IMR-90 (cell line): ENCODE results near the gene ROGDI. TPM values are rescaled to one million over a fixed set of nuclear protein-coding genes. Genes with fewer than 3 reads are reported as not detected.

Experiments used
- ATAC-seq: fragments of 200-7000 bp; cut with Tn5 transposase; 2 replicates; pipeline ENCODE4 v1.9.1; 2020; ENCODE audit warnings: low read depth, mild to moderate bottlenecking, moderate library complexity
- BruUV-seq: library from RNA; stranded (reverse); fragments of 400-500 nt; replicated peaks from 2 replicates; lab custom pipeline; 2021; lab: Mats Ljungman, UMichigan
- CTCF ChIA-PET: fragments of 300-600 bp; formaldehyde crosslinking; extraction: SDS; loops from one replicate; lab custom pipeline; 2021; ENCODE audit warnings: antibody characterized with exemption; lab: Yijun Ruan, JAX
- POLR2A ChIA-PET: fragments of 300-600 bp; sonication (Branson Sonifier 250); formaldehyde crosslinking; loops from one replicate; lab custom pipeline; 2022; ENCODE audit warnings: antibody characterized with exemption; ENCODE audit not compliant: unreplicated experiment; lab: Charles Lee
- DNase-seq: peaks from one replicate; pipeline ENCODE4 v3.0.0; 2013
- H2AFZ ChIP-seq: replicated peaks from 2 replicates; pipeline ENCODE3; 2013; ENCODE audit warnings: low read length, mild to moderate bottlenecking; ENCODE audit not compliant: poor library complexity
- H2AK5ac ChIP-seq: 2 replicates; pipeline ENCODE4 v1.6.1; 2013; ENCODE audit warnings: low read depth, low read length, inconsistent platforms
- H2AK9ac ChIP-seq: replicated peaks from 2 replicates; pipeline ENCODE3; 2013; ENCODE audit warnings: mild to moderate bottlenecking, low read depth, low read length, moderate library complexity; ENCODE audit not compliant: poor library complexity
- H2BK120ac ChIP-seq: 2 replicates; pipeline ENCODE4 v1.6.1; 2013; ENCODE audit warnings: low read depth, low read length, inconsistent platforms
- H2BK15ac ChIP-seq: 3 replicates; pipeline ENCODE4 v1.6.1; 2013; ENCODE audit warnings: low read depth, low read length, inconsistent platforms
- H2BK20ac ChIP-seq: 2 replicates; pipeline ENCODE4 v1.6.1; 2013; ENCODE audit warnings: low read depth, mild to moderate bottlenecking, inconsistent platforms, low read length, moderate library complexity
- H2BK5ac ChIP-seq: 2 replicates; pipeline ENCODE4 v1.6.1; 2013; ENCODE audit warnings: mild to moderate bottlenecking, low read depth, low read length, inconsistent platforms; ENCODE audit not compliant: poor library complexity, severe bottlenecking
- H3K14ac ChIP-seq: replicated peaks from 2 replicates; pipeline ENCODE4 v1.6.1; 2013; ENCODE audit warnings: low read depth, low read length, inconsistent platforms
- H3K18ac ChIP-seq: 2 replicates; pipeline ENCODE4 v1.6.1; 2013; ENCODE audit warnings: low read depth, low read length, control low read depth
- H3K23ac ChIP-seq: 2 replicates; pipeline ENCODE4 v1.6.1; 2013; ENCODE audit warnings: low read depth, low read length, inconsistent platforms
- H3K27ac ChIP-seq: 2 replicates; pipeline ENCODE4 v1.5.1; 2013; ENCODE audit warnings: mild to moderate bottlenecking, control low read depth, low read length; ENCODE audit not compliant: insufficient read depth
- H3K27me3 ChIP-seq: 2 replicates; pipeline ENCODE4 v1.6.1; 2013; ENCODE audit warnings: low read length; ENCODE audit not compliant: control insufficient read depth, insufficient read depth
- H3K36me3 ChIP-seq: 2 replicates; pipeline ENCODE4 v1.6.1; 2013; ENCODE audit warnings: low read length, mixed read lengths; ENCODE audit not compliant: control insufficient read depth, insufficient read depth
- H3K4ac ChIP-seq: 2 replicates; pipeline ENCODE4 v1.6.1; 2013; ENCODE audit warnings: low read depth, low read length, inconsistent platforms
- H3K4me1 ChIP-seq: 2 replicates; pipeline ENCODE4 v1.6.1; 2013; ENCODE audit warnings: low read length, mixed read lengths; ENCODE audit not compliant: control insufficient read depth, insufficient read depth
- H3K4me2 ChIP-seq: 2 replicates; pipeline ENCODE4 v1.6.1; 2013; ENCODE audit warnings: low read depth, mild to moderate bottlenecking, control low read depth, low read length, moderate library complexity
- H3K4me3 ChIP-seq: 2 replicates; pipeline ENCODE4 v1.5.1; 2013; ENCODE audit warnings: low read depth, mild to moderate bottlenecking, control low read depth, low read length, moderate library complexity; ENCODE audit not compliant: insufficient read depth
- H3K56ac ChIP-seq: 2 replicates; pipeline ENCODE4 v1.6.1; 2013; ENCODE audit warnings: low read length, inconsistent platforms; ENCODE audit not compliant: insufficient read depth; ENCODE audit errors: extremely low read depth
- H3K79me1 ChIP-seq, 2 experiments: 2 replicates each; pipeline ENCODE4 v1.6.1; 2013; ENCODE audit warnings: low read length in 2 of 2, inconsistent platforms in 1 of 2, low read depth in 1 of 2
- H3K9ac ChIP-seq: 2 replicates; pipeline ENCODE4 v1.6.1; 2013; ENCODE audit warnings: low read depth, low read length, control low read depth
- H3K9me1 ChIP-seq: 2 replicates; pipeline ENCODE4 v1.6.1; 2013; ENCODE audit warnings: low read length, inconsistent platforms; ENCODE audit not compliant: insufficient read depth
- H3K9me3 ChIP-seq: 2 replicates; pipeline ENCODE4 v1.6.1; 2013; ENCODE audit warnings: low read length; ENCODE audit not compliant: control insufficient read depth, insufficient read depth
- H4K20me1 ChIP-seq: 2 replicates; pipeline ENCODE4 v1.6.1; 2013; ENCODE audit warnings: low read length, inconsistent platforms; ENCODE audit not compliant: insufficient read depth
- H4K5ac ChIP-seq: 2 replicates; pipeline ENCODE4 v1.6.1; 2013; ENCODE audit warnings: mild to moderate bottlenecking, low read depth, low read length, control low read depth
- H4K8ac ChIP-seq, 2 experiments: 2 replicates each; pipeline ENCODE4 v1.6.1; 2013; ENCODE audit warnings: low read depth in 2 of 2, low read length in 2 of 2, control low read depth in 1 of 2, inconsistent platforms in 1 of 2
- H4K91ac ChIP-seq: 2 replicates; pipeline ENCODE4 v1.6.1; 2013; ENCODE audit warnings: low read depth, low read length, inconsistent platforms; ENCODE audit not compliant: insufficient read depth
- BHLHE40 ChIP-seq: fragments of 150-350 bp; IDR thresholded peaks from 2 replicates; pipeline ENCODE4 v1.6.1; 2016; ENCODE audit warnings: mild to moderate bottlenecking, low read depth, low read length
- CHD1 ChIP-seq: IDR thresholded peaks from 2 replicates; pipeline ENCODE4 v1.6.1; 2012; ENCODE audit warnings: low read depth, low read length, improper control_type of control experiment
- MAZ ChIP-seq: IDR thresholded peaks from 2 replicates; pipeline ENCODE4 v1.6.1; 2012; ENCODE audit warnings: low read depth, mild to moderate bottlenecking, low read length, improper control_type of control experiment, moderate library complexity, borderline replicate concordance
- NFE2L2 ChIP-seq: fragments of 150-350 bp; IDR thresholded peaks from 2 replicates; pipeline ENCODE4 v1.6.1; 2016; ENCODE audit warnings: low read depth, mild to moderate bottlenecking, low read length
- RCOR1 ChIP-seq: IDR thresholded peaks from 2 replicates; pipeline ENCODE4 v1.6.1; 2012; ENCODE audit warnings: mild to moderate bottlenecking, low read length, improper control_type of control experiment; ENCODE audit not compliant: insufficient replicate concordance
- SMC3 ChIP-seq: fragments of 150-350 bp; IDR thresholded peaks from 2 replicates; pipeline ENCODE4 v1.6.1; 2016; ENCODE audit warnings: low read depth, mild to moderate bottlenecking, antibody characterized with exemption, low read length, moderate library complexity
- whole genome bisulfite sequencing, 2 experiments: methylation state at CpG; one replicate each; pipeline versions ENCODE4 v1.1.5 to v1.1.7; 2013; ENCODE audit warnings: missing lambda C conversion rate in 2 of 2; ENCODE audit not compliant: insufficient read length in 1 of 2; ENCODE audit errors: extremely low coverage in 2 of 2; 5-methylcytosine and 5-hydroxymethylcytosine counted together
- dilution Hi-C: fragments of 300-500 bp; cut with HindIII; formaldehyde crosslinking; loops from one replicate; pipeline ENCODE4 v1.14.3; 2018; ENCODE audit warnings: low sequenced_read_pairs; ENCODE audit not compliant: unreplicated experiment
- in situ Hi-C: fragments of 300-500 bp; cut with MboI; formaldehyde crosslinking; loops from 3 replicates; pipeline ENCODE4 v1.14.3; 2019; ENCODE audit warnings: low sequenced_read_pairs, inconsistent platforms, mixed read lengths
- intact Hi-C: fragments of 100-400 bp; cut with micrococcal nuclease; formaldehyde crosslinking; loops from 2 replicates; pipeline ENCODE4 v1.10.0; 2022
- polyA plus RNA-seq, 3 experiments: library from polyadenylated mRNA; depleted of rRNA; stranded (reverse); fragments of >200 nt; gene quantifications; 2 replicates each; pipeline ENCODE4 v1.2.3, GENCODE V29; 2012; ENCODE audit warnings: low replicate concordance in 1 of 3
- total RNA-seq: library from RNA; depleted of rRNA; stranded (reverse); fragments of >200 nt; gene quantifications from 2 replicates; pipeline ENCODE4 v1.2.3, GENCODE V29; 2012
- TF ChIP-seq, protein P1 (sequence below): fragments of 150-350 bp; IDR thresholded peaks from 2 replicates; pipeline ENCODE4 v1.6.1; 2017; ENCODE audit warnings: mild to moderate bottlenecking, antibody characterized with exemption, low read length, low read depth

Gene ROGDI
- total and polyA plus RNA-seq, 2 of the 4 experiments (the other 2 are of a cell fraction) = 13.6 to 27.1 TPM

DNA sequence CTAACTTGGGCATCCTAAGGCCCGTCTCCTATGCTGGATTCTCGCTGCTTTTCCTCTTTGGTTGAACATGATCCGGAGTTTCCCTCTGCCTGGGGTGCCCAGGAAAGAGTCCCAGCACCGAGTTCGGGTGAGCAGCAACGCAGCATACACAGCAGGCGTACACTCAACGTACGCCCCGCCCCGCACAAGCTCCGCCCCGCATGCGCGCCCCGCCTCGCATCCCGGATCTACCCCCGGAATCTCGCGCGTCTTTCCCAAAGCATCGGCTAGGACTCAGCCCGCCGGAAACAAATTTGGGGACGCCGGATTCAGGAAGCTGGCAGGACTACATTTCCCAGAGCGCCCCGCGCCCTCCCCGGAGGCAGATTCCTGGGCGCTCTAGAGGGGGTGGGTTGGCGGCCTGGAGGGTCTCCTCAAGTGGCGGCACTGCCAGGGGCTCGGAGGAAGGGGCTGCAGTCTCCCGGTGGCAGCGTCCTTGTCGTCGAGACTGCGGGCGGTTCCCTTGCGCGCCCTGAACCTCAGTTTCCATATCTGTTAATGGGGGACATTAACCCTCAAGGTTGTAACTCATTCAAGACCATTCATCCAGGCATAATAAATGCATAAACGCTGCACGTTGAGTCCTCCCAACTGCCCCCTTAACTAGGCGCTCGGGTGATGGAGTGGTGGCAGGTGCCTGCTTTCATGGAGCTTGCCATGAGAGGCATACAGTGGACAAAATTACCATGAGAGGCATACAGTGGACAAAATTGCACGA lies 33.7 kb downstream of the ROGDI start:
- DNase-seq (peak; percentile 92), ATAC-seq (peak; percentile 94)
- Histone ChIP-seq H2AK5ac (peak overlapping the region; percentile 44), H3K9ac (peak overlapping the region; percentile 81), H3K79me1 (peaks cover 18 to 29% of the 10 kb centered on the region in 2 experiments; a peak in 3 of 4 replicates), H2BK5ac (peak overlapping the region; percentile 74), H2AK9ac (peak overlapping the region; percentile 83), H3K4me1 (peaks cover 7% of the 10 kb centered on the region), H4K91ac (peak overlapping the region; percentile 80), H3K36me3 (peaks cover 10% of the 10 kb centered on the region; the same call in 1 of the 2 replicates), H3K27me3 (no peaks in the 10 kb centered on the region), H4K5ac (peak overlapping the region; percentile 90), H3K4me2 (peak overlapping the region; percentile 91), H2AFZ (peak overlapping the region; percentile 94), H3K14ac (peak overlapping the region; percentile 98), H2BK15ac (peak overlapping the region; percentile 55; the same call in 1 of the 3 replicates), H3K18ac (peak overlapping the region; percentile 69), H4K20me1 (no peaks in the 10 kb centered on the region), H3K9me3 (no peaks in the 10 kb centered on the region), H4K8ac (peak overlapping the region; percentile 98 to 99), H3K9me1 (peaks cover 6% of the 10 kb centered on the region), H3K4ac (peak overlapping the region; percentile 92), H2BK120ac (0 out of 2 replicates have a peak overlapping the region, but pooled peaks have one; percentile 44), H2BK20ac (no peak overlapping the region), H3K56ac (peak overlapping the region; percentile 82), H3K23ac (peak overlapping the region; percentile 82; the same call in 1 of the 2 replicates), H3K4me3 (peak overlapping the region; percentile 60), H3K27ac (peak overlapping the region; percentile 78)
- CTCF ChIA-PET = interaction anchor here (0.6 kb wide), 1 partner anchor 65 kb away, joined by 4 read pairs; no protein-coding TSS in a partner anchor
- dilution Hi-C loops = no loop called here
- intact Hi-C loops = loop anchor here (2.0 to 5.0 kb wide), 3 partner anchors 34 to 188 kb away; partner anchors contain the start of gene ROGDI
- in situ Hi-C loops = loop anchor here (10.0 kb wide), 1 partner anchor 186 kb away; the partner anchor contains the start of gene SEC14L5
- 5% methylated on average over 31 of the region's 48 CpGs; no CpG with 5 or more reads in 1 of the 2 experiments for WGBS, 2 experiments
- POLR2A ChIA-PET = interaction anchor here (0.5 kb wide), 1 partner anchor 153 kb away, joined by 3 read pairs; no protein-coding TSS in a partner anchor
- BruUV-seq = no TSS peak
- TF ChIP-seq MAZ (peak; percentile 66; the same call in 1 of the 2 replicates), BHLHE40 (no peak), NFE2L2 (no peak), SMC3 (no peak), RCOR1 (peak; percentile 86), CHD1 (no peak)
- TF ChIP-seq, protein P1, sequence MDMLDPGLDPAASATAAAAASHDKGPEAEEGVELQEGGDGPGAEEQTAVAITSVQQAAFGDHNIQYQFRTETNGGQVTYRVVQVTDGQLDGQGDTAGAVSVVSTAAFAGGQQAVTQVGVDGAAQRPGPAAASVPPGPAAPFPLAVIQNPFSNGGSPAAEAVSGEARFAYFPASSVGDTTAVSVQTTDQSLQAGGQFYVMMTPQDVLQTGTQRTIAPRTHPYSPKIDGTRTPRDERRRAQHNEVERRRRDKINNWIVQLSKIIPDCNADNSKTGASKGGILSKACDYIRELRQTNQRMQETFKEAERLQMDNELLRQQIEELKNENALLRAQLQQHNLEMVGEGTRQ = 0 out of 2 replicates have a peak, but pooled peaks have one; percentile 6
